IPS DF 6.9 (cell line): Measurements from ENCODE around the gene CAMTA1.

ENCODE experiments used
- DNase-seq: peaks from one replicate; pipeline ENCODE4 v3.0.0-alpha.2; 2013; ENCODE audit warnings: low read depth, low spot score
- H3K27ac ChIP-seq: one replicate; pipeline ENCODE4 v1.5.1; 2013; ENCODE audit warnings: low read length, control low read depth
- H3K27me3 ChIP-seq: 2 replicates; pipeline ENCODE4 v1.6.1; 2013; ENCODE audit warnings: mild to moderate bottlenecking, low read length; ENCODE audit not compliant: control insufficient read depth, insufficient read depth
- H3K36me3 ChIP-seq: 2 replicates; pipeline ENCODE4 v1.6.1; 2013; ENCODE audit warnings: low read length; ENCODE audit not compliant: control insufficient read depth, insufficient read depth
- H3K4me1 ChIP-seq: 2 replicates; pipeline ENCODE4 v1.6.1; 2013; ENCODE audit warnings: low read length; ENCODE audit not compliant: control insufficient read depth, insufficient read depth
- H3K4me3 ChIP-seq: 2 replicates; pipeline ENCODE4 v1.5.1; 2013; ENCODE audit warnings: mild to moderate bottlenecking, low read length
- H3K9me3 ChIP-seq: 2 replicates; pipeline ENCODE4 v1.6.1; 2013; ENCODE audit warnings: low read length, inconsistent platforms; ENCODE audit not compliant: control insufficient read depth, insufficient read depth
- WGBS: extraction: QIAGEN DNeasy Blood & Tissue Kit; methylation state at CpG from one replicate; pipeline ENCODE4 v1.1.7; 2013; ENCODE audit warnings: mixed read lengths, missing lambda C conversion rate; ENCODE audit not compliant: insufficient read length, insufficient coverage; 5-methylcytosine and 5-hydroxymethylcytosine counted together

CAMTA1 gene

DNA sequence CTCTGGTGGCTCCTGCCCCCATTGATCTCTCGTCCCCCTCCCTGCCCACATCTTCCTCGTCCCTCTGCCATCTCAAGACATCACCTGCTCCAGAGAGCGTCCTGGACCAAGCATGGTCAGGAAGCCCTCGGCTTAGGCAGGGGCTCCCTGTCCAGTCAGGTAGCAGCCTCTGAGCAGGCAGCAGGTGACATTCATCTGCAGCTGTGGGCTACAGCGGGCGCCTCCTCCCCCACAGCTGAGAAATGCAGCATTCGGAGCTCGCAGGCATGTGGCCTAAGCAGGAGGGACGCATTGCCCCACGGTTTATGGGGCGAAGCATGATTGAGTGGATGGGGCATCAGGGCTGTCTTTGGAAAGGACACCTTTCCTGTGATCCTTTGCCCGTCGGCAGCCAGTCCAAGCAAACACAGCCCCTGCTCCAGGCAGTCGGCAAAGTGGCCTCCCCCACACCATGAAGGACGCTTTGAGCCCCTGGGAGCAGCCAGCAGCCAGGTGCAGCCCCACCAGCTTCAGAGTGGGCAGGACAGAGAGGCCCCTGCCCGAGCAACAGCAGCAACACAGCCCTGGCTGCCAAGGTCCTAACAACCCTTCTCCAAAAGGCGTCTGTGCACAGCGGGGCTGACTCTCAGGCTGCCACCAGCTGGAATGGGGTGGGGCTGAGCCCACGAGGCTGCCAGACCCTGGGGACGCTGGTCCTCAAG is 751.8 kb downstream of the CAMTA1 start:
- DNase-seq = no peak
- no peak overlapping the region for H3K4me3 ChIP-seq
- no peaks in the 10 kb centered on the region for H3K9me3 ChIP-seq
- peaks cover 20% of the 10 kb centered on the region for H3K4me1 ChIP-seq
- no peaks in the 10 kb centered on the region for H3K27me3 ChIP-seq
- H3K36me3 ChIP-seq = no peaks in the 10 kb centered on the region
- no CpG with 5 or more reads among the region's 20 CpGs for WGBS
- H3K27ac ChIP-seq = no peak overlapping the region

DNA sequence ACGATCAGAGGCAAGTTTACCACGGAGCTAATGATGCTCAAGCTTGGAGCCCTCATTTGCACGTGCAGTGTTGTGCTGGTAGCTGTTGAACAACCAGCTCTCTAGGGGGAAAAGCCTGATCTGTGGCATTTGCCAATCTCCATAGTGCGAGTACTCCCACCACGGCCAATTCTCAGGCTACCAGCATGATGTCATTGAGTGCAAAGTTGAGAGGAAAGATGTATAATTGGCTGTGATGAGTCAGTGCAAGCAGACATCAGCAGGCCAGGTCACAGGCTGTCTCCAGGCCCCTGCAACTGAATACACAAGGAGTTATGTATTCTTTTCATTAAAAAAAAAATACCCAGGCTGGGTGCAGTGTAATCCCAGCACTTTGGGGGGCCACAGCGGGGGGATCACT is 752.8 kb downstream of the CAMTA1 start:
- no peaks in the 10 kb centered on the region for H3K9me3 ChIP-seq
- no peaks in the 10 kb centered on the region for H3K36me3 ChIP-seq
- no peak overlapping the region for H3K4me3 ChIP-seq
- H3K27me3 ChIP-seq = no peaks in the 10 kb centered on the region
- H3K4me1 ChIP-seq = peaks cover 20% of the 10 kb centered on the region
- WGBS = no CpG with 5 or more reads among the region's 6 CpGs
- DNase-seq = no peak
- H3K27ac ChIP-seq = no peak overlapping the region

DNA sequence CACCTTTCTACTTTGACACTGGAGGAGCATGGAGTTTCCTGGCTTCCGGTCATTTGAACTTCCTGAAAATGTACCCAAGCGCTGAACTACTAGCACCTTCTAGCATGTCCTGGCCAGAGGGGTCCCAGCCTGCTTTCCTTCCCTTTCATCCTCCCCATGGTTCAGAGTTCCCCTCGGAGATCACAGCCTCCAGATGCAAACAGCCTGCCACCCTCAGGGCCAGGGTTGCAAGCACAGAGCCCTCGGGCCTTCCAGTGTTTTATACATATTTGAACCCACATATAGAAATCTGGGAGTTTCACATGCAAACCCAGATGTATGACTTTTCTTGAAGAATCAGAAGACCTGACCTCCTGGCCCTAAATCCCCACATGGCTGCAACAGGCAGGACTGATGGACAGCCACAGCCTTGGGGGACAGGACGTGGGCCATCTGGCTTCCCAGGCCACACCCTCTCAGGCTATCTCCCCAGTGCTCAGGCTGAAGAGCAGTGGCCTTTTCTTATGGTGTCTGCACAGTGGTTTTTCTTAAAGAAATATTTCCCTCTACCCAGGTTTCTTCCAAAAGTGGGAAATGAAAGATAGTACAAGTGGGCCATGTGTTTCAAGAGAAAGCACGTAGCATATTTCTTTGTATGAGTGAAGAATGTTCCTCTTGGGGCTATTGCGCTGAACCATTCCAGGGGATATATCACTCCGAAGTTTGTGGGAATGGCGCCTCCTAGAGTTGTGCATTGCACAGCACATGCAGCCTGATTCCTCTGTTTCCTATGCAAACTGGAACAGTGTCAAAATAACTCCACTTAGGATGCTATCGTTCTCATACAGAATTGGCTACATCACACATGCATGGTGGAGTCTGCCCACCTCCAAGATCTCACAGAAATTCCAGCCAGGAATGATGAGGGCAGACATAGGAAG is 753.9 kb downstream of the CAMTA1 start:
- DNase-seq = no peak
- Histone ChIP-seq H3K27ac (no peak overlapping the region), H3K4me3 (no peak overlapping the region), H3K27me3 (no peaks in the 10 kb centered on the region), H3K4me1 (peaks cover 20% of the 10 kb centered on the region), H3K36me3 (no peaks in the 10 kb centered on the region), H3K9me3 (no peaks in the 10 kb centered on the region)
- WGBS = no CpG with 5 or more reads among the region's 10 CpGs

DNA sequence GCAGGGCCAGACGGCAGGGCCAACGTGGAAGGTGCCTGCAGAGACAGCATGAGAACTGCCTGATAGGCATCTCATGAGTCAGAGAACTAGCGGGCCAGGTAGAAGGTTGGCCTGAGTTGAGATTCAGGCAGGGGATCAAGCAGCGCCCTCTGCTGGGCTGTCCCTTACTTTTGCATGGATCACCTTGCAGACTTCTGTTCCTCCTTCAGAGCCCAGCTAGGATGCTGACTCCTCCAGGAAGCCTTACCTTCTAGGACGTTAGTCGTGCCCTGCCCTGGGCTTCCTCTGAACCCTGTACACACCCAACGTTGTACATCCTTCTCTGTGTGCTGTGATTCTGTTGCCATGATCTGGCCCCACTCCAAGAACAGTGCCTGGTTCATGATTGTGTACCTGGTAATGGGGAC is 754.5 kb downstream of the CAMTA1 start:
- no peaks in the 10 kb centered on the region for H3K9me3 ChIP-seq
- H3K27me3 ChIP-seq = no peaks in the 10 kb centered on the region
- peaks cover 17% of the 10 kb centered on the region for H3K4me1 ChIP-seq
- H3K27ac ChIP-seq = no peak overlapping the region
- DNase-seq = peak; percentile 64
- H3K4me3 ChIP-seq = no peak overlapping the region
- no CpG with 5 or more reads among the region's 7 CpGs for WGBS
- no peaks in the 10 kb centered on the region for H3K36me3 ChIP-seq

DNA sequence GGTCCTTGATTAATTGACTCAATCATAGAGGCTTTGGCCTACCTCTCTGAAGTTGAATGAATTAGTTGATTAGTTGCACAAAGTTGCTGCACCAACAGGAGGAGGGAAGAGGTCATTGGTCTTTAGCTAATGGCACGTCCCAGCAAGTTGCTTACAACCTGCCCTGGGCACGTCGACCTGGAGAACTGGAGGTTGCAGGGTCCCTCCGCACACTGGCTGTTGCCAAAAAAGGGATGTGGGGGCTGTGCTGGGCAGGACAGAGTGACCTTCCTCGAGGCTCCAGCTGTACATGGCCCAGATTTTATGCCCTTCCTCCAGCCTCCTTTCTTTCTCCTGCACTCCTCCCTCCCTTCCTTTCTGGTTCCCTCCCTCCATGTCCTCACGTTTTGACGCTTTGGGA is 755.6 kb downstream of the CAMTA1 start:
- H3K27me3 ChIP-seq = no peaks in the 10 kb centered on the region
- no peak overlapping the region for H3K4me3 ChIP-seq
- H3K36me3 ChIP-seq = no peaks in the 10 kb centered on the region
- DNase-seq = no peak
- no peak overlapping the region for H3K27ac ChIP-seq
- H3K9me3 ChIP-seq = no peaks in the 10 kb centered on the region
- WGBS = no CpG with 5 or more reads among the region's 7 CpGs
- H3K4me1 ChIP-seq = peaks cover 14% of the 10 kb centered on the region

DNA sequence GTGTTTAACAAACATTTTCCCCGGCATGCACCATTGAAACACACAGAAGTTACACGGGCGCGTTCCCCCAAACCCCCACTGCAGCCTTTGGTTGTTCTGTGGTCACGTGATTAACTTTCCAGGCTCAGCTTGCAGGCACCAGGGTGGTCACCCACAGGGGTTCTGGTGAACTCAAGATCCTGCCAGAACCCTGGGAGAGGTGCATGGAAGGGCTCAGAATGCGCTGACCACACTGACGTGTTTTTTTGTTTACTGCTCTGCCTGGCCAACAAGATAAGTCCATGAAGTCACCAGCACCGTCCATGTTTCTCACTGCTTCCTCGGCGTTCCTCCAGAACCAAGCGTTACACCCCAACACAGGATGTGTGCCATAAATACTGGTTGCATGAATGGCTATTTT is 756.4 kb downstream of the CAMTA1 start:
- H3K9me3 ChIP-seq = no peaks in the 10 kb centered on the region
- H3K4me1 ChIP-seq = peaks cover 9% of the 10 kb centered on the region
- DNase-seq = no peak
- no peaks in the 10 kb centered on the region for H3K27me3 ChIP-seq
- H3K27ac ChIP-seq = no peak overlapping the region
- no peak overlapping the region for H3K4me3 ChIP-seq
- WGBS = no CpG with 5 or more reads among the region's 11 CpGs
- H3K36me3 ChIP-seq = no peaks in the 10 kb centered on the region

DNA sequence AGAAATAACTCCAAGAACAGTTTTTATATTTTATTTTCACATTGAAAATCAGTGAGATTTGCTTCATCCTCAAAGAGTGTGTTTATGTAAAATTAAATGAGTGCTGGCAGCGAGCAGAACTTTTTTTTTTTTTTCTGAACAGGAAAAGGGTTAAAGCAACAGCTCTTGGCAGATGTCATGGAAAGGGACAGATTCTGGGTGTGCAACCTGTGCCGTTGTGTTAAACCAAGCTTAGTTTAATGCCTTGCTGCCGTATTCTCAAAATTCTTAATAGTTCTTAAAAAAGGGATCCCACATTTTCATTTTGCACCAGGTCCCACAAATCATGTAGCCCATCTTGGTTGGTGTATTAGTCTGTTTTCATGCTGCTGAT is 758.5 kb downstream of the CAMTA1 start:
- H3K36me3 ChIP-seq = no peaks in the 10 kb centered on the region
- H3K4me3 ChIP-seq = no peak overlapping the region
- H3K9me3 ChIP-seq = no peaks in the 10 kb centered on the region
- no peak overlapping the region for H3K27ac ChIP-seq
- no CpG with 5 or more reads among the region's 3 CpGs for WGBS
- H3K27me3 ChIP-seq = no peaks in the 10 kb centered on the region
- H3K4me1 ChIP-seq = no peaks in the 10 kb centered on the region
- DNase-seq = no peak

DNA sequence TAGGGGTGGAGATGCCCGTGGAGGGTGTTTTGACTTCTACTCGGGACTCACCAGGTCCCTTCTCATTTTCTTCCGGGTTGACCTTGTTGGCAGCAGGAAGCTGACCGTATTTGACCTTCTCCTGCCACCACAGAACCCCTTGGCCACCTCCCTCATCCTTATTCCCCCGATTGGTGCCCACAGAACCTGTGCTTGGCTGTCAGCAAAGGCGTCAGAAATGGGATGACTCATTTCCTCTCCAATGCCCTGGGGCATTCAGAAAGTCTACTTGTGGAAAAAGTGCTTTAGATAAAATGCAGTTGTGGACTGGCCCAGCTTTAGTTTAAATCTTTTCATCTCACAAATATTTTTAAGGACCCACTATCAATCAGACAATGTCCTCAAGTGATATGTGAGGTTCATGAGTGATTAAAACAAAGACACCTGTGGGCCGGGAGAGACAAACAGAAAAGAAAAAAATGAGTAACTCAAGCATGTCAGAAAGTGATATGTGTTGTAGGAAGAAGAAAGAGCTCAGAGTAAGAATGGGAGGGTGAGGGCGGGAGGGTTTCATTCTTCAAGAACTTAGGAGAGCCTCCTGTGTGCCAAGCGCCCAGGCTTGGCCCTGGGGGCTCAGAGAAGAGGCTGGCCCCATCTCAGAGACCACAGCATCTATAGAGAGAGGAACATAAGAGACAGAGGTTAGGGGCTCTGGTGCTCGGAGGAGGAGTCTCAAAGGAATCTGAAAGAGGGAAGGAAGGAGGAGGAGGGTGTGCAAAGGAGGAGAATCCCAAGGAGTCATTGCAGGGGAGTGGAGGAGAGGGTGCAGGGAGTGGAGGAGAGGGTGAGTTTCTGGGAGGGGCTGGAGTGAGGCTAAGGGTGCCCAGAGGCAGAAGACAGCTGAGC is 764.3 kb downstream of the CAMTA1 start:
- H3K4me3 ChIP-seq = no peak overlapping the region
- no peaks in the 10 kb centered on the region for H3K36me3 ChIP-seq
- H3K4me1 ChIP-seq = peaks cover 4% of the 10 kb centered on the region; the same call in 1 of the 2 replicates
- no peak for DNase-seq
- no CpG with 5 or more reads among the region's 10 CpGs for WGBS
- H3K27me3 ChIP-seq = no peaks in the 10 kb centered on the region
- H3K9me3 ChIP-seq = no peaks in the 10 kb centered on the region
- H3K27ac ChIP-seq = no peak overlapping the region

DNA sequence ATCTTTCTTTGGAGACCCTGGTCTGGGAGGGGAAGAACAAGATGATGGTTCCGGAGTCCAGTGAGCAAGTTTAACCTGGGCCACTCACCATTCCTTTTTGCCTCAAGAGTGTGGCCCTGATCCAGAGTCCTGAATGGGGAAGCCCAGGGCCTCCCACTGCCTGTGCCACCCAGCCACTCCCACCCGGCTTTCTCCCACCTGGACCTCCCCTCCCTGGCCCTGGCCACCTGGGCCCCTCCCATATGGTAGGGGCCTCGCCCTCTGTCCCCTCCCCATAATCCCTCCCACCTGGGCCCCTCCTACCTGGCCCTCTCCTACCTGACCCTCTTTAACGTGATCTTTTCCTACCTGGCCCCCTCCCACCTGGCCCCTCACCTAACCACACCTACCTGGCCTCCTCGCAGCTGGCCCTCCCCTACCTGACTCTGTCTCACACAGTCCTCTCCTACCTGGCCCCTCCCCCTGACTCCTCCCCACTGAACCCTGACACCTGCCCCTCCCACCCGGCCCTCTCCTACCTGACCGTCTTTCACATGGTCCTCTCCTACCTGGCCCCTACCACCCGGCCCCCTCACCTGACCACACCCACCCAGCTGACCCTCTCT is 765.1 kb downstream of the CAMTA1 start:
- no peak for DNase-seq
- Histone ChIP-seq H3K27ac (no peak overlapping the region), H3K4me3 (no peak overlapping the region), H3K4me1 (peaks cover 4% of the 10 kb centered on the region; the same call in 1 of the 2 replicates), H3K36me3 (no peaks in the 10 kb centered on the region), H3K9me3 (no peaks in the 10 kb centered on the region), H3K27me3 (no peaks in the 10 kb centered on the region)
- WGBS = no CpG with 5 or more reads among the region's 8 CpGs

DNA sequence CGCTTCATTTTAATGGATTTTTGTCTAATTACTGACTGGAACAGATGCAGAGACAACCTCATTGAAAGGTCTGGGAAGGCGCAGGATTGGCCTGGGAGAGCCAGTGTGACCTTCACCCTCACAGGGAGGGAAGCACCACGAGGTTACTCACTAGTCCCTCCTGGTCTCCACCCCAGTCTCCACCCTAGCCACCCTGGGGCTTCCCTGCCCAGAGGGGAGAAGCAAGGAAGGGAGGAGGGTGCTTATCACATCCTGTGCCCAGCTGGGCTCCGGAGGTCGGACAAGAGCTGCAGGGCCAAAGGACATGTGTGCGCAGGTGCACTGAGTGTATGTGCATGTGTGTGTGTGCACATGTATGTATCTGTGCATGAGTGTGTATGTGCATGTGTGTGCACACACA is 765.7 kb downstream of the CAMTA1 start:
- no peaks in the 10 kb centered on the region for H3K36me3 ChIP-seq
- no peak overlapping the region for H3K4me3 ChIP-seq
- H3K27ac ChIP-seq = no peak overlapping the region
- no peaks in the 10 kb centered on the region for H3K9me3 ChIP-seq
- WGBS = no CpG with 5 or more reads among the region's 6 CpGs
- peaks cover 4% of the 10 kb centered on the region; the same call in 1 of the 2 replicates for H3K4me1 ChIP-seq
- no peaks in the 10 kb centered on the region for H3K27me3 ChIP-seq
- DNase-seq = no peak
